Skin of body (tissue), 2 donors: Measurements from ENCODE around the gene PYGO2. TPM values are rescaled to one million over a fixed set of nuclear protein-coding genes. Genes with fewer than 3 reads are reported as not detected.
A peak's percentile ranks its signal among the peaks of the same experiment; 100 is the strongest.

Experiments used
- DNase-seq: peaks from one replicate; lab custom pipeline; 2025; lab: John Stamatoyannopoulos, UW
- total RNA-seq: library from RNA; depleted of rRNA; stranded (reverse); fragments of >200 nt; gene quantifications from one replicate; pipeline ENCODE4 v1.2.3, GENCODE V29; 2014

Gene PYGO2
- total RNA-seq, 1 donor from 2014 or later = 14.6 TPM

- DNase-seq = no peak
Observed at GRCh38 chr1:154944401-154945159, 17.0 kb downstream of the PYGO2 start.

GRCh38 chr1:154943649-154944400 is 17.8 kb downstream of the PYGO2 start:
- no peak for DNase-seq

DNA sequence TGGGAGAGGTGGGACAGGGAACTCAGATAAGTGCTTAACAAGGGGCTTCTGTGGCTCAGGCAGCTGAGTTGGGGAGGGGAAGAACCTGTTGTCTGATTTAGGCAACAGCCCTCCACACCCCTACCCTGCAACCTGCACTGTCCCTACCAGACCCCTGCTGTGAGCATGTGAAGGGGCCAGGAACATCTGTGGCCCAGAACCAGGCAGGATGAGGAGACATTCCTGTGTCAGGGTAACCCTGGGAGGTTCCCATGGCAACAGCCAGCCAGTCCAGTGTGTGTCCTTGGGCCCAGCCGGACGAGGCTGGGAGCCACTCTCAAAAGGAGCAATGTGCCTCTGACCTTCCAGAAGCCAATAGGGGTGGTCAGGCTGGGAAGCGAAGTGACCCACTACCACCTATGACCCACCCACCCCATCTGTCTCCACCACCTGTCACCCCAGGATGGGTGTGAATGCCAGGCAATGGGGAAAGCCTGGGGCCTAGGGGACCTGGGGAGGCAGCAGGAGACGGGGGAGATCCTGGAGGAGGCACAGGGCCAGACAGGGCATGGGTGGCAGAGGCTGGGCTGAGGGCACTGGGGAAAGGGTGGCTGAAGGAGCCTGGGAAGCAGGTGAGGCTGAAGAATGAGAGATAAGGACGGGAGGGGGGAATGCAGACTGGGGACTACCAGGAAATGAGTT is 20.1 kb downstream of the PYGO2 start:
- DNase-seq = no peak

DNA sequence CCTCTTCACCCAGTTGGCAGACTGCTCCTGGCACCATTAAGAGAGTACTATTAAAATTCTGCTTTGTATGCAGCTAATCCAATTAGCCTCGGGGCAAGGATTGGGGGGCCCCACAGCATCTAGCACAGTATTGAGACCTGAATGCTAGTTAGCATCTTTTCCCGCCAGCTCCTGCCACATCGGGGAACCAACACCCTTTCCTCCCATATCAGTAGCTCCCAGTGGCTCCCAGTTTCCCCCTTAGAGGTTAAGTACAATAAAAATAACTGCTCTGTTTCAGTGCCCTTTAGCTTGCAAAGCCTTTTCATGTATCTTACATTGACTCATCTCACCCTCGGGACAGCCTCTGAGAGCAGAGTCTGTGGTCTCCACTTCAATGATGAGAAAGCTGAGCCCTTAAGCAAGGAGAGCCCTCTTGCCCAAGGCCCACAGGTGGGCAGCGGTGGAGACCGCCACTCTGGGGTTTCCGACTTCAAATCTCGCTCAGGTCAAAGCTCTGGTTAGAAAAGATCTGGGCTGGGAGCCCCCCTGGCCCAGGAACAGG is 20.9 kb downstream of the PYGO2 start:
- no peak for DNase-seq

- no peak for DNase-seq
Observed at GRCh38 chr1:154940213-154940560, 21.4 kb downstream of the PYGO2 start.

- no peak for DNase-seq
Observed at GRCh38 chr1:154938604-154939399, 22.8 kb downstream of the PYGO2 start.

DNA sequence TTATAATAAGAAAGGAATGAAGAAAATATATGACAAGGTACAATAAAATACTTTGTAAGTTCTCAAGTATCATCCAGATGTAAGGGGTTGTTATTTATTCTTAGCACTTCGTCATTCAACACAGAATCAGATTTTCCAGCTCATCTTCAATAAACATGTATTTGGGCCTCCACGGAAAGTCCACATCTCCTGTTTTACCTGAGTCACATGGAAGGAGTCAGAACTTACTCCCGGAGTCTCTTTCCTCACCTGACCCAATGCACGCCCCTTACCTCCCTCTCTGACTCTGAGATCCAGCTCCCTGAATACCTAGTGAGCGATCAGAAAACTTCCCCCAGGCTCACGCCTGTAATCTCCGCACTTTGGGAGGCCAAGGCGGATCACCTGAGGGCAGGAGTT is 23.6 kb downstream of the PYGO2 start:
- no peak for DNase-seq

DNA sequence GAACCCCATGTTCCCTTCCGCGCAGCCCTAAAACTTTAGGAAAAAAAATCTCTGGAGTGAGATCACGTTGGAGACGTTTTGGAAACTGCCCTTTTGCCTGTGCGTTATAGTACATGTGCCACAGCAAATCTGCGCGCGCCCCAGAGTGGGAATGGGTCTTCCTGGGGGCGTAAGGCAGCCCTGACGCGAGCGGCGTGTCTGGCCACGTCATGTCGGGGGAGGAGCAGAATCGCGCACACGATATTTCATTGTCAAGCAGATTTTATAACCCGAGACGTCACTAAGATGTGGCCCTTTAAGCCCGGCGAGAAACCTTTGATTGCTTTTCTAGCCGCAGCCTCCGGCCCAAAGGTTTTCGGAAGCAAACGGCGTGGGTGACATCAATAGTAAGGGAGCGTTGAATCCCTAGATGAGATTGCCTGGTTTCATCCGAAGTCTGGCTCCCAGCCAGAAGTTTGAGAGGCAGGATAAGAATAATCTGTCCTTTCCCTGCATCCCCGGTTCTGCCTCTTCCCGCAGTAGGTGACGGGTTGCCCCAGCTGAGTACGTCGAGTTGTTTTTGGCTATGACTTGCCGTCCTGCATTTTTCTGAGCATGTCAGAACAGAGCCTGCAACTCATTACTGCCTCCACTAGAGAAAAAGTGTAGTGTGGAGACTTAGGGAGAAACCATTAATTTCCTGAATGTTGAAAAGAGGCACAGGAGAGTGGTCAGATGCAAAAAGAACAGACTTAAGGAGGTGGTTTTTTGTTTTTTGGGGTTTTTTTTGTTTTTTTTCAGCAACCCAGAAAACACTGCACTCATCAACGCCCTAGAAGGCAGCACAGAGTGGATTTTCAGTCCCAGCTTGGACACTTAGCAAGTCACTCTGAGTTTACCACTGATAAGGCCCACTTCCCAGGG is 24.2 kb downstream of the PYGO2 start:
- peak; percentile 99 for DNase-seq

DNA sequence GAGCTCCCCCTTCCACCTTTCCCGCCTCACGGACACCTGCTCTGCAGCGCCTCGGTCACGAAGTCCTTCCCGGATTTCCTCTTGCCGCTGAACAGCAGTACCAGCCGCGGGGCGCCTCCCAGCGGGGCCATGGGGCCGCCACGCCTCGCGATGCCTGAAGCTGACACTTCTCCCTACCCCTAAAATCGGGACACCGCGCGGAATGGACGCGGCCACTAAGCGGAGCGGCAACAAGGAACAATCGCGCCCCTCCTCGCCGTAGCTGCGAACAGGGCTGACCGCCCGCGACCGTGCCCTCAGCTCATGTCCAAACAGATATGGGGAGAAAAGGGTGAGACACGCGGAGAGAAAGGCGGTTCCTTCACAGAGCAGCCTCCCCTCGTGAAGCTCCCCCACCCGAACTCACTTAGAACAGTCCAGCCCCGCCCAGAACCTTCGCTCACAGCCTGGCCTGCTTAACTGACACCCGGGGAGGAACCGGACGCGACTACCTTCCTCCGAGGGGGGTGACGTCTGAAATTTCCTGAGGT is 25.0 kb downstream of the PYGO2 start, which contains the start of gene PMVK:
Gene PMVK, minus strand, starts transcription at position 165 of the 530 bp plus-strand sequence. Its CDS starts 34 bp downstream, at position 131.
- peak; percentile 99 for DNase-seq

DNA sequence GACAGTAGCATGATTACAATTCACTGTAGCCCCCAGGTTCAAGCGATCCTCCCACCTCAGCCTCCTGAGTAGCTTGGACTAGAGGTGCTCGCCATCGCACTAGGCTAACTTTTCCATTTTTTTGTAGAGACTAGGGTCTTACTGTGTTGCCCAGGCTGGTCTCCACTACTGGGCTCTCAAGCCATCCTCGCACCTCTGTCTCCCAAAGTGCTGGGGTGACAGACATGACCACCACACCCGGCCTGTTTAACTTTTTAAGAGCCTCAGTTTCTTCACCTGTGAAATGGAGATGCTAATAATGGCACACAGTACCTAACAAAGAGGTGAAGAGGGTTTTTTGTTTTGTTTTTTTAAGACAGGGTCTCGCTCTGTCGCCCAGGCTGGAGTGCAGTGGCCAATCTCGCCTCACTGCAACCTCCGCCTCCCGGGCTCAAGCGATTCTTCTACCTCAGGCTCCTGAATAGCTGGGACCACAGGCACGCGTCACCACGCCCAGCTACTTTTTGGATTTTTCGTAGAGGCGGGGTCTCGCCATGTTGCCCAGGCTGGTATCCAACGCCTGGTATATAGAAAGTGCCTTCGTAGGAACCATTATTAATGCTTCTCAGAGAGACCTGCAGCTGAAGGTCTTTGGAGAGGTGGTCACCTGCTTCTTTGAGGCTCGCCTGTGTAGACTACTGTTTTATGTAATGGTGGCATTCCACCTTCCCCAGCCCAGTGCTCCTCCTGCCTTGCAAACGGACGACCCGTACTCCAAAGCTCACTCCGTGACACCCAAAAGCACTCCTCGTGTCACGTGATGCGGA is 25.6 kb downstream of the PYGO2 start:
- no peak for DNase-seq

DNA sequence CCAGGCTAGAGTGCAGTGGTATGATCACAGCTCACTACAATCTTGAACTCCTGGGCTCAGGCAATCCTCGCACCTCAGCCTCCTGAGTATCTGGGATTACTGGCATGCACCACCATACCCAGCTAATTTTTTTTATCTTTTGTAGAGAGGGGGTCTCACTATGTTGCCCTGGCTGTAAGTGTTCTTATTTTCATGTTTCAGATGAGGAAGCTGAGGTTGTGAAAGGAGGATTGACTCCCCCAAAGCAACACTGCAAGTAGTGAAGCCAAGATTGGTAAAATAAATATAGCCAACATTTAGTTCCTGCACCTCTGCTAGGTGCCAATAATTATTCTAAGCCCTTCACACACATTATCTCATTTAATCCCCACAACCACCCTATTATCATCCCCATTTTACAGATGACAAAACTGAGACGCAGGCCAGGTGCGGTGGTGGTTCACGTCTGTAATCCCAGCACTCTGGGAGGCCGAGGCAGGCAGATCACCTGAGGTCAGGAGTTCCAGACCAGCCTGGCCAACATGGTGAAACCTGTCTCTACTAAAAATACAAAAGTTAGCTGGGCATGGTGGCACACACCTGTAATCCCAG is 27.1 kb downstream of the PYGO2 start:
- no peak for DNase-seq

DNA sequence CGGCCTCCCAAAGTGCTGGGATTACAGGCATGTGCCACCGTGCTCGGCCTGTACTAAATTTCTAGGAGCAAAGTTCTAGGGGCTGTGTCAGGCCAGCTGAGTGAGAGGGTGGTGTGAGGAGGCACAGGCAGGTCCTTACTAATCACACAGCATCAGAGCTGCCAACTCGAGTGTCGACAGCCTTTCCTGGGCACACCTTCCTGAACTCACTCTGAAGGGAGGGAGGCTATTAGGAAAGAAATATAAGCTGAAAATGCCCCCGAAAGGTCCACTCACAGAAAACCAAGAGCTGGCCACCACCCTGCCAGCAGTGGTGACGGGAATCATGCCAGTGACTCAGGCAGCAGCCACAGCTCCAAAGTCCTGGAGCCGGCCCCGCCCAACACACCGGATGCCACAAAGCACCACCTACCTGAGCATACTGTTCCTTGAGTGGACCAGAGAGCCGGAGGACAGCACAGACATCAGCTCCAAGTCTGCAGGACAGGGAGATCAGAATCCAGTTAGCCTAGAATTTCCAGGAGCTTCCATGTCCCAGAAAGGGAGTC is 29.6 kb downstream of the PYGO2 start:
- DNase-seq = no peak

GRCh38 chr1:154926201-154926600 is 35.4 kb downstream of the PYGO2 start:
- DNase-seq = no peak

GRCh38 chr1:154925335-154926170 is 36.0 kb downstream of the PYGO2 start:
- no peak for DNase-seq

- no peak for DNase-seq
Observed at GRCh38 chr1:154923695-154924094, 37.9 kb downstream of the PYGO2 start.

DNA sequence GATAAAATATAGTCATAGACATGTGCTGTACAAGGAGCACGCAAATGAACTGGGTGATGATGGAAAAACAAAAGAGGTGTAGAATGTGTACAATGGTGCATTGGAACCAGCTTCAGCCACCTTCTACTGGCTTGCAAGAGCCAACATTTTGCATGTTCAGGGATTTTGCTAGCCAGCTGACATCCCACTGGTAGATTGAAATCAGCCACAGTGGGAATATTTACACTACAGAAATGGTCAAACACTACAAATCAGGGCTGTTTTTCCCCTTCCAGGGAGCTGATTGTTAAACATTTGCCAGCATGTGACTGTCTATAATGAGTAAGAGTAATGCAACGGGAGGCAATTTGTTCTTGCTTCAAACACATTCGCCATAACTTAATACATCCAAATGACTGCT is 48.3 kb downstream of the PYGO2 start:
- DNase-seq = no peak

GRCh38 chr1:154912755-154913154 is 48.8 kb downstream of the PYGO2 start:
- no peak for DNase-seq
